ENCODE measurements around the gene SHPK.

DNA sequence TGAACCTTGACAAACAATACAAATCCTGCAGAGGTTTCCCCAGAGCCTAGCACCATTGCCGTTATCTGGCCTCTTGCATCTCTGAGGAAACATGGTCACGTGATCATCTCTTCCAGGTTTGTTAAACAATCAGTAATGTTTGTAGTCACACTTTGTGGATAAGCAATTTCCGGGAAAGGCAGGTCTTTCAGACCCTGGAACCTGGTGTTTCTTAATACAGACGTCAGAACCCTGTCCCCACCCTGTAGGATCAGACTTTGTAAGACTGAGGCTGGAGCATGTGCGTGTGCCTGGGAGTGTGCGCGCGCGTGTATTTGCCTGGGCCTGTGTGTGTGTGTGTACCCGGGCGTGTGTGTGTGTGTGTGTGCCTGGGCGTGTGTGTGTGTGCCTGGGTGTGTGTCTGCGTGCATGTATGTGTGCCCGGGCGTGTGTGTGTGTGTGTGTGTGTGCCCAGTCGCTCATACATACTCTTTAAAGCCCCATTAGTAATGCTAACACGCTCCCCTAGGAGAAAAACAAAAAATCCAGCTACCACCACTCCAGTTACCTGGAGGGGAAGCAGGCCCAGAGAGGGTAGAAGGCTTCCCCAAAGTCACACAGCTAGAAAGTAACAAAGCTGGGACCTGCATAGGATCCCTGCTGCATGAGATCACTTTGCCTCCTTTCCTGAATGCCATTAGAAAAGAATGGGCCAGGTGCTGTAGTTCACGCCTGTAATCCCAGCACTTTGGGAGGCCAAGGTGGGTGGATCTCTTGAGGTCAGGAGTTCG lies 5.9 kb upstream of the SHPK start:
- TF ChIP-seq CTCF (conservative IDR thresholded peaks at IDR 0.05) (no peak), ZFX (IDR thresholded peaks at IDR 0.05) (no peak)

All from C4-2B (cell line).